OCI-LY1 (cell line): ENCODE data around the gene SEC61A2.

ENCODE experiments used
- H2AFZ ChIP-seq: fragments of 200-600 bp; sonication (generic), shearing (Covaris generic); 2 replicates; pipeline ENCODE4 v1.6.0; 2014; ENCODE audit warnings: antibody characterized with exemption, mild to moderate bottlenecking, low read length
- H3F3A ChIP-seq: fragments of 200-600 bp; sonication (generic), shearing (Covaris generic); 2 replicates; pipeline ENCODE4 v1.6.0; 2014; ENCODE audit warnings: mild to moderate bottlenecking, antibody characterized with exemption, low read length, moderate library complexity; ENCODE audit not compliant: insufficient read depth
- H3K27ac ChIP-seq: fragments of 200-600 bp; sonication (generic); 2 replicates; pipeline ENCODE4 v1.5.1; 2014; ENCODE audit warnings: low read length, mixed run types, mild to moderate bottlenecking, low read depth; ENCODE audit not compliant: poor library complexity, severe bottlenecking
- H3K27me3 ChIP-seq: fragments of 200-600 bp; sonication (generic); 2 replicates; pipeline ENCODE4 v1.6.0; 2014; ENCODE audit warnings: antibody characterized with exemption, mild to moderate bottlenecking, low read length, moderate library complexity; ENCODE audit not compliant: insufficient read depth
- H3K36me3 ChIP-seq: fragments of 200-600 bp; sonication (generic); 2 replicates; pipeline ENCODE4 v1.6.1; 2014; ENCODE audit warnings: mild to moderate bottlenecking, antibody characterized with exemption, low read length, moderate library complexity, mixed read lengths; ENCODE audit not compliant: insufficient read depth
- H3K4me1 ChIP-seq: fragments of 200-600 bp; sonication (generic); 2 replicates; pipeline ENCODE4 v1.5.1; 2014; ENCODE audit warnings: mild to moderate bottlenecking, low read length, moderate library complexity; ENCODE audit not compliant: insufficient read depth, severe bottlenecking
- H3K4me2 ChIP-seq: fragments of 200-600 bp; sonication (generic), shearing (Covaris generic); 2 replicates; pipeline ENCODE4 v1.6.1; 2014; ENCODE audit warnings: low read length
- H3K4me3 ChIP-seq: fragments of 200-600 bp; sonication (generic); 2 replicates; pipeline ENCODE4 v1.5.1; 2014; ENCODE audit warnings: low read length, low read depth, mild to moderate bottlenecking, mixed read lengths; ENCODE audit not compliant: poor library complexity, severe bottlenecking
- H3K79me2 ChIP-seq: fragments of 200-600 bp; shearing (Covaris generic); 2 replicates; pipeline ENCODE4 v1.6.1; 2016; ENCODE audit warnings: mixed run types, low read length, mixed read lengths; ENCODE audit not compliant: insufficient read depth
- H3K9ac ChIP-seq: fragments of 200-600 bp; sonication (generic), shearing (Covaris generic); 2 replicates; pipeline ENCODE4 v1.6.1; 2014; ENCODE audit warnings: mild to moderate bottlenecking, low read length, mixed read lengths
- H3K9me2 ChIP-seq: fragments of 200-600 bp; sonication (generic), shearing (Covaris generic); 2 replicates; pipeline ENCODE4 v1.6.1; 2014; ENCODE audit warnings: low read depth, mild to moderate bottlenecking, low read length, mixed read lengths
- H3K9me3 ChIP-seq: fragments of 200-600 bp; shearing (Covaris generic); 2 replicates; pipeline ENCODE4 v1.6.1; 2014; ENCODE audit warnings: low read length, mixed read lengths
- H4K20me1 ChIP-seq: fragments of 200-600 bp; sonication (generic), shearing (Covaris generic); 2 replicates; pipeline ENCODE4 v1.6.0; 2016; ENCODE audit warnings: mild to moderate bottlenecking, low read length; ENCODE audit not compliant: insufficient read depth
- CTCF ChIP-seq: fragments of 200-600 bp; sonication (generic), shearing (Covaris generic); IDR thresholded peaks from 2 replicates; pipeline ENCODE4 v1.5.1; 2017; ENCODE audit warnings: mild to moderate bottlenecking, antibody characterized with exemption, low read length, moderate library complexity, mixed read lengths
- EZH2 ChIP-seq: fragments of 200-600 bp; sonication (generic), shearing (Covaris generic); IDR thresholded peaks from 2 replicates; pipeline ENCODE4 v1.8.0; 2017; ENCODE audit warnings: borderline replicate concordance, mixed run types, mild to moderate bottlenecking, antibody characterized with exemption, low read length, moderate library complexity, mixed read lengths

The SEC61A2 gene

GRCh38 chr10:12098966-12099365 lies 30.5 kb upstream of the SEC61A2 start:
- H3K4me3 ChIP-seq: no peak overlapping the region
- no peaks in the 10 kb centered on the region for H4K20me1 ChIP-seq
- no peaks in the 10 kb centered on the region for H3K79me2 ChIP-seq
- H3K27me3 ChIP-seq: no peaks in the 10 kb centered on the region
- H3K9ac ChIP-seq: no peak overlapping the region
- H3K36me3 ChIP-seq: peaks cover 75% of the 10 kb centered on the region
- H3K9me2 ChIP-seq: no peaks in the 10 kb centered on the region
- H3K9me3 ChIP-seq: no peaks in the 10 kb centered on the region
- TF ChIP-seq EZH2 (no peak), CTCF (no peak)
- H3F3A ChIP-seq: no peaks in the 10 kb centered on the region
- H3K4me2 ChIP-seq: no peak overlapping the region
- H3K27ac ChIP-seq: no peak overlapping the region
- no peaks in the 10 kb centered on the region for H3K4me1 ChIP-seq
- no peak overlapping the region for H2AFZ ChIP-seq

GRCh38 chr10:12103802-12104201 lies 25.7 kb upstream of the SEC61A2 start:
- H3F3A ChIP-seq: no peaks in the 10 kb centered on the region
- no peak overlapping the region for H3K4me2 ChIP-seq
- H3K27me3 ChIP-seq: no peaks in the 10 kb centered on the region
- H3K9me3 ChIP-seq: no peaks in the 10 kb centered on the region
- H3K79me2 ChIP-seq: no peaks in the 10 kb centered on the region
- no peaks in the 10 kb centered on the region for H3K9me2 ChIP-seq
- no peak overlapping the region for H3K27ac ChIP-seq
- no peak for TF ChIP-seq EZH2
- no peak for TF ChIP-seq CTCF
- H4K20me1 ChIP-seq: no peaks in the 10 kb centered on the region
- no peak overlapping the region for H3K4me3 ChIP-seq
- no peaks in the 10 kb centered on the region for H3K4me1 ChIP-seq
- peaks cover 94% of the 10 kb centered on the region for H3K36me3 ChIP-seq
- H2AFZ ChIP-seq: no peak overlapping the region
- no peak overlapping the region for H3K9ac ChIP-seq

GRCh38 chr10:12107781-12108180 lies 21.7 kb upstream of the SEC61A2 start:
- Histone ChIP-seq H3K79me2 (no peaks in the 10 kb centered on the region), H3K9me2 (no peaks in the 10 kb centered on the region), H3F3A (no peaks in the 10 kb centered on the region), H3K27me3 (no peaks in the 10 kb centered on the region), H3K4me2 (no peak overlapping the region), H3K9ac (no peak overlapping the region), H3K9me3 (no peaks in the 10 kb centered on the region), H3K4me1 (no peaks in the 10 kb centered on the region), H2AFZ (no peak overlapping the region), H4K20me1 (no peaks in the 10 kb centered on the region), H3K27ac (no peak overlapping the region), H3K36me3 (peaks cover 95% of the 10 kb centered on the region), H3K4me3 (no peak overlapping the region)
- TF ChIP-seq CTCF (no peak), EZH2 (no peak)
